GM19397 (cell line): ENCODE data around the gene CANT1.
"Not testable (repeated sequence)": the region's sequence is repeated elsewhere in the genome, so short reads cannot be mapped to it uniquely, and the experiment has no call there.

Experiments
- ATAC-seq: cut with Tn5 transposase; IDR thresholded peaks from one replicate; pipeline ENCODE4 v1.9.1; 2021; ENCODE audit warnings: mild to moderate bottlenecking, moderate library complexity; ENCODE audit not compliant: unreplicated experiment

CANT1 gene

GRCh38 chr17:79043931-79044320 lies 34.4 kb upstream of the CANT1 start:
- ATAC-seq: no peak

- ATAC-seq: no peak
These were observed 33.8 kb upstream of the CANT1 start for GRCh38 chr17:79043191-79043930.

- no peak for ATAC-seq
These were observed 33.0 kb upstream of the CANT1 start for GRCh38 chr17:79042421-79043190.

DNA sequence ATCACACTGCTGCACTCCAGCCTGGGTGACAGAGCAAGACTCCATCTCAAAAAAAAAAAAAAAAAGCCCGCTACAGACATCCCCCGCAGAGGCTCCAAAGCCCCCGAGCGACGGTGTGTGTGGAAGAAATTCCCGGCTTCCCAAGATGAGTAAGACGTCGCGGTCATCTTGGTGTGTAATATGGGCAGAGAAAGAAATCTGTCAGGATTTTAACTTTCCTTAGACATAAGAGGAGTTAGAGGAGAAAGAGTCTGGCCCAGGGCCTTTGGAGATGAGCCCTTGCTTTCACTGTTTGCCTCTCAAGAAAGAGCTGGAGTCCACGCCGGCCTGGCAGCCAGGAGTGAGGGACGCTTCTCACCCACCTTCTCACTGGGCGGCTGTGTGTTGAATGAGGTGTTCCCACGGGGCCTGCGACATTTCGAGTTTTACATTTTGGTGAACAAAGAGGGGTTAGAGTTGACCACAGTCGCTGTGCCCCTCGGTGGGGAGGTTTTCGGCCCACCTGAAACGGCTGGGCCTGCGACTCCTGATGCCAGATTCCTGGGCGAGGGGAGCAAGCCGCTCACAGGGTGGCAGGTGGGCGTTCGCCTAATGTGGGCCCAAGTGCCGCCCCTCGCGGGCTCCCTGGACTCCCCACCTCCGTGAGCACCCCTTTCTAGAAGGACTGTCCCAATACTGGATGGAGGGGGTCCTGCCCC lies 32.3 kb upstream of the CANT1 start:
- ATAC-seq: no peak

- ATAC-seq: no peak
These were observed 31.5 kb upstream of the CANT1 start for GRCh38 chr17:79041041-79041570.

- ATAC-seq: no peak
These were observed 30.3 kb upstream of the CANT1 start for GRCh38 chr17:79039886-79040285.

GRCh38 chr17:79039171-79039570 lies 29.6 kb upstream of the CANT1 start:
- no peak for ATAC-seq

DNA sequence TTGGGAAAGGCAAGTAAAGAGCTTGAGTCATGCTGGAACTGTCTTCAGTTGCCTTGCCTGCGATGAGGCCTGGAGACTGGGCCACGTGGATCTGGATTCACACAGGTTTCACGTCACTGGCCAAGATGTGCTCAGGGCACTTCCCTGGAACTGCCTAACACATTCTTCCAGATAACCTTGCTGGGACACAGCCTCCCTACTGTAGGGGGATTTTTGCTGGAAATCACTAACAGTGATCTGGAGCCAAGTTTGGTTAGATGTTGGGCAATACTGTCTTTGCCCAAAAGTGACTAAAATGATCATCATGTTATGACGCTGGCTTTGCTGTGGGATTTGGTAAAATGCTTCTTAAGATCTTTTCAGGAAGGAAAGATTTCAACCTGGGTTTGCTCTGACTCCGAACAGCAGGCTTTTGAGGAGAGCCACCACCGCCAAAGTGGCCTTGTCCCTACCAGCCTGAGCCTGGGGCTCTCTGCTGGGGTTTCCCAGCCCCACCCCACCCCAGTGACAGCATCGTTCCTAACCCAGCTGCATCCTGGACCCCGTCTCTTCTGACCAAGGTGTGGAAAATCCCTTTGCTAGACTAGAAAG lies 29.1 kb upstream of the CANT1 start:
- no peak for ATAC-seq

GRCh38 chr17:79036596-79036995 lies 27.0 kb upstream of the CANT1 start:
- no peak for ATAC-seq

DNA sequence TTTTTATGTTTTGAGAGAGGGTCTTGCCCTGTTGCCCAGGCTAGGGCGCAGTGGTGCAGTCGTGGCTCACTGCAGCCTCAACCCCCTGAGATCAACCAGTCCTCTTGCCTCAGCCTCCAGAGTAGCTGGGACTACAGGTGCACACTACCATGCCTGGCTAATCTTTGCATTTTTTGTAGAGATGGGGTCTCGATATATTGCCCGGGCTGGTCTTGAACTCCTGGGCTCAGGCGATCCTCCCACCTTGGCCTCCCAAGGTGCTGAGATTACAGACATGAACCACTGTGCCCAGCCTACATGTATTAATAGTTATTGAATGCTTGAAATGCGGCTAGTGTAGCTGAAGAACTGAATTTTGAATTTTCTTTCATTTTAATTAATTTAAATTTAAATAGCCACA lies 26.6 kb upstream of the CANT1 start:
- no peak for ATAC-seq

GRCh38 chr17:79035686-79036085 lies 26.1 kb upstream of the CANT1 start:
- ATAC-seq: no peak

DNA sequence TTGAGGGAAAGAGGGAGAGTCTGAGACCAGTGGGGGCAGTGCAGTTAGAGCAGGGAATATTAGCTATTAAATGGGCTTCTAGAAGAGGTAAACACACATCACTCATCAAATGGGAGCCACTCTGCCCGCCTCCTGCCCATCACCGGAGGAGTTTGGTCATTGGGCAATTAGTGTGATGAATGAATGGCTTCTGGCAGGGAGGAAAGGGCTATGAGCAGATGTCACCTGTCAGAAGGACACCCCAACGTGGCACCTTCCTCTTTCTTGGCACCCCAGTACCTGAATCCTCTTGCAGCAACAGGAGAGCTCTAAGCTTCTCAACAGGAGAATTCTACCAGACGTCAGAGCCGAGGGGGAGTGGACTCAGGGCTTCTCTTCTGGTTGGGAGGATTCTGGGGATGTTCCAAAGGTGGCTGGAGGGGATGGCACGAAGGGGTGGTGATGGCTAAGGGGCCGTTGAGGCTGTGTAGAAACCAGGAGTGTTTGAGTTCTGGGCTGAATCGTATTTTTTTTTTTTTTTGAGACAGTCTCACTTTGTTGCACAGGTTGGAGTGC lies 25.4 kb upstream of the CANT1 start:
- no peak for ATAC-seq

DNA sequence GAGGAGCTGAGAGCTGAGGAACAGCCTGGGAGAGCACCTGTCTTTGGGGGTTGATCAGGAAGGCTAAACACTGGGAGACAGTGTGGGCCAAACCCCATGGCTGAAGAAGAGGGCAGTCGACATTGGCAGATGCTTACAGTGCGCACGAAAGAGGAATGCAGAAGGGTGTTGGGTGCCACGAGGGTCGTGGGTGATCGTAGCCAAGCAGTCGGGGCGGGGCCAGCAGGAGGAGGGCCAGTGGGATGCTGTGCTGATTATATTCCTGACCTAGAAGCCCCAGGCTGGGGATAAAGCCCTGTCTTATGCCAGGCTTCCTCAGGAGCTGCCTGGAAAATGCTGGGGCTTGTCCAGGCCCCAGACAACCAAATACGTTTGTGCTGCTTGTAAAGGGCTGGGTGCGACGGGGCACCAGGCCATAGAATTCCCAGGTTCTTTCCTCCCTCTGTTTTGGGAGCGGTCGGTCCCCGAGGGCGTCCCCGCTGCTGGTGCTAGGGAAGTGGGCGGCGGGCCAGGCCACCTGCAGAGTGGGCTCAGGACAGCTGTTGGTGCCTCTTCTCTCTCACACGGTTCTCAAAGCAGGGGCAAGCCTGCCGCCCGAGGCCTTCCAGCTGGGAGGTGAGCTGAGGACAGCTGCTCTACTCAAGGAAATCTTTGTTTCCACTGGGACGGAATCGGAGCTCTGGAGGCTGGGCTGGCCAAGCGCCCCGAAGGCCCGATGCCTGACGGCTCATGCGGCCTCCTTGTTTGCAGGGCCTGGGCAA lies 24.4 kb upstream of the CANT1 start:
- ATAC-seq: no peak

DNA sequence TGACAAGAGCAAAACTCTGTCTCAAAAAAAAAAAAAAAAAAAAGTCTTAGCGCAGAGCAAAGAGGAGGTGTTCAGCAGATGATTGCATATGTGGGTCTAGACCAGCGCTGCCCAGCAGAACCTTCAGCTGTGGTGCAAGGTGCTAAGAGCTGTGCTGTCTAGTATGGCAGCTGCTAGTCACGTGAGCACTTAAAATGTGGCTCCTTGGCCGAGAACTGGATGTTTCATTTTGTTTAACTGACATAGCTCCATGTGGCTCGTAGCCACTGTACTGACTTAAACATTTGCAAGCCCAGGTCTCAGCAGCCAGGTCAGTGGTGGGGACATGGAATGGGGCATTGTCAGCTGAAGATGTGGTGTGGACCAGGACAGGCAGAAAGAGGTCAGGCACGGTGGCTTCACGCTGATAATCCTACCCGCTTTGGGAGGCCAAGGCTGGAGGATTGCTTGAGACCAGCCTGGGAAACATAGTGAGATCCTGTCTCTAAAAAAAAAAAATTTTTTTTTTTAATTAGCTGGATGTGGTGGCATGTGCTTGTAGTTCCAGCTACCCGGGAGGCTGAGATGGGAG lies 23.6 kb upstream of the CANT1 start:
- no peak for ATAC-seq

DNA sequence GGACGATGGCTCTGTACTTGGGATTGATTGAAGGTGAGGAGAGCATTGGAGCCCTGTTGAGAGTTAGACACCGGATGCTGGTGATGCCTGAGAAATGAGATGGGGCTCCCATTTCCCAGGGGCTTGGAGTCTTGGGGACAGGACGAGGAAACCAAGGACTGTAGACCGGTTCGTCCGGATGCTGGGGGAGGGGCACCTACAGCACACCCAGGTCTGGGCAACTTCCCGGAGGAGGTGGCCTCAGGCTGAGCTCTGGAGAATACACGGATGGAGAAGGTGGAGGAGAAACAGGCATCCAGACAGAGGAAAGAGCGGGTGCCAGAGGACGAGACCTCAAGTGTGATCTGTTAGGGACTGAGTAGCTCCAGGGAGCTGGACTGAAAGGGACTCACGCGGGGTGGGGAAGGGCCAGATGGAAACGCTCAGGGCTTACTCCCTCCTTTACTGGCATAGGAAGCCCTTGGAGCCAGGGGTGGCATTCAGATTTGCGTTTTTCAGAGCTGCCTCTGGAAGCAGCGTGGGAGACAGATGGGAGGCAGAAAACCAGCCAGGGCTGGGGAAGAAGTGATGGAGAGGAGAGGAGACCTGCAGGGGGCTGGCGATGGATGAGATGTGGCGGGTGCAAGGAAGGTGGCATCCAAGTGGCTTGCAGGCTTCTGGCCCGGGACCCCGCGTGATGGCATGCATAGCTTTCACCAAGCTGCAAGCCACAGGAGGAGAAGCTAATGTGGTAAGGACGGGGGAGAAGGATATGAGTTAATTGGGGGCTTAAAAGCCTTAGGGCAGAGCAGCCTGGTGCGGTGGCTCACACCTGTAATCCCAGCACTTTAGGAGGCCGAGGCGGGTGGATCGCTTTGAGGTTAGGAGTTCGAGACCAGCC lies 22.7 kb upstream of the CANT1 start:
- ATAC-seq: no peak

GRCh38 chr17:79030636-79031035 lies 21.1 kb upstream of the CANT1 start:
- not testable (repeated sequence) for ATAC-seq

GRCh38 chr17:79029327-79030009 lies 19.9 kb upstream of the CANT1 start:
- no peak for ATAC-seq
